Esophagus squamous epithelium (tissue), 4 donors: ENCODE results near the gene SLC35D2.

Experiments
- POLR2A ChIP-seq, 4 donors: fragments of 450-650 bp; IDR thresholded peaks; one replicate each; pipeline ENCODE4 v1.6.1; 2017; ENCODE audit warnings: antibody characterized with exemption in 4 of 4, mild to moderate bottlenecking in 4 of 4, moderate library complexity in 3 of 4
- TF ChIP-seq, protein P1 (sequence below), 6 experiments: fragments of 450-650 bp in 4 of 6; fragments of 200-600 bp in 2 of 6; sonication (generic) in 2 of 6; IDR thresholded peaks; one replicate each; pipeline ENCODE4 v1.5.1; 2016 to 2019; ENCODE audit warnings: antibody characterized with exemption in 6 of 6, mild to moderate bottlenecking in 4 of 6, moderate library complexity in 4 of 6

DNA sequence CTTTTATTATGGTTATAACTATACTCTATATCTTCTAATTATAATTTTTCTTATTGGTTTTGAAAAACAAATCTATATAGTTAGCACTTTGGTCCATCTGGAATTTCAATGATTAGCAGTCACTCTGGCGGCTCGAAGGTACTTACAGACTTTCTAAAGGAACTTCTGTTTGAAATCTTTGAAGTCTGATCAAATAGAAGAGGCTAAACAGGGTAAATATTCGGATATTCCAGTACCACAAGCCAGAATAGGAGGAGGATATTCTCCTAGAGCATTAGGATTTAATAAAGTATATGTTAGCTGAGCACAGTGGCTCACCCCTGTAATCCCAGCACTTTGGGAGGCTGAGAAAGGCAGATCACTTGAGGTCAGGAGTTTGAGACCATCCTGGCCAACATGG is 42.8 kb downstream of the SLC35D2 start:
- TF ChIP-seq, protein P1, sequence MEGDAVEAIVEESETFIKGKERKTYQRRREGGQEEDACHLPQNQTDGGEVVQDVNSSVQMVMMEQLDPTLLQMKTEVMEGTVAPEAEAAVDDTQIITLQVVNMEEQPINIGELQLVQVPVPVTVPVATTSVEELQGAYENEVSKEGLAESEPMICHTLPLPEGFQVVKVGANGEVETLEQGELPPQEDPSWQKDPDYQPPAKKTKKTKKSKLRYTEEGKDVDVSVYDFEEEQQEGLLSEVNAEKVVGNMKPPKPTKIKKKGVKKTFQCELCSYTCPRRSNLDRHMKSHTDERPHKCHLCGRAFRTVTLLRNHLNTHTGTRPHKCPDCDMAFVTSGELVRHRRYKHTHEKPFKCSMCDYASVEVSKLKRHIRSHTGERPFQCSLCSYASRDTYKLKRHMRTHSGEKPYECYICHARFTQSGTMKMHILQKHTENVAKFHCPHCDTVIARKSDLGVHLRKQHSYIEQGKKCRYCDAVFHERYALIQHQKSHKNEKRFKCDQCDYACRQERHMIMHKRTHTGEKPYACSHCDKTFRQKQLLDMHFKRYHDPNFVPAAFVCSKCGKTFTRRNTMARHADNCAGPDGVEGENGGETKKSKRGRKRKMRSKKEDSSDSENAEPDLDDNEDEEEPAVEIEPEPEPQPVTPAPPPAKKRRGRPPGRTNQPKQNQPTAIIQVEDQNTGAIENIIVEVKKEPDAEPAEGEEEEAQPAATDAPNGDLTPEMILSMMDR (IDR thresholded peaks at IDR 0.05), result no peak
- TF ChIP-seq POLR2A (IDR thresholded peaks at IDR 0.05), result no peak
